A673 (cell line): ENCODE measurements around the gene COA6. TPM values are rescaled to one million over a fixed set of nuclear protein-coding genes. Genes with fewer than 3 reads are reported as not detected.

Experiments
- BruUV-seq: library from RNA; stranded (reverse); fragments of 400-500 nt; replicated peaks from 2 replicates; lab custom pipeline; 2021; lab: Mats Ljungman, UMichigan
- CTCF ChIA-PET: fragments of 300-600 bp; sonication (Branson Sonifier 250); formaldehyde crosslinking; loops from one replicate; lab custom pipeline; 2022; ENCODE audit warnings: antibody characterized with exemption; lab: Charles Lee
- POLR2A ChIA-PET: fragments of 300-600 bp; sonication (Branson Sonifier 250); formaldehyde crosslinking; loops from one replicate; lab custom pipeline; 2022; ENCODE audit warnings: antibody characterized with exemption; ENCODE audit not compliant: low non-redundant PET; lab: Charles Lee
- DNase-seq: peaks from one replicate; pipeline ENCODE4 v3.0.0-alpha.2; 2015; ENCODE audit warnings: low spot score
- H3K27ac ChIP-seq: fragments of 200-600 bp; sonication (generic); 2 replicates; pipeline ENCODE4 v1.5.1; 2016; ENCODE audit warnings: mixed run types, low read depth, mild to moderate bottlenecking, mixed read lengths, antibody characterized with exemption, low read length; ENCODE audit not compliant: poor library complexity, severe bottlenecking
- H3K27me3 ChIP-seq: fragments of 200-600 bp; sonication (generic); replicated peaks from 2 replicates; pipeline ENCODE4 v1.6.1; 2017; ENCODE audit warnings: mixed run types, low read depth, mild to moderate bottlenecking, mixed read lengths, antibody characterized with exemption, low read length; ENCODE audit not compliant: insufficient read depth, poor library complexity
- H3K36me3 ChIP-seq: fragments of 200-600 bp; sonication (generic); 2 replicates; pipeline ENCODE4 v1.6.1; 2016; ENCODE audit warnings: mixed run types, mild to moderate bottlenecking, mixed read lengths, antibody characterized with exemption, low read length; ENCODE audit not compliant: insufficient read depth, poor library complexity, severe bottlenecking
- H3K4me1 ChIP-seq: fragments of 200-600 bp; sonication (generic); 2 replicates; pipeline ENCODE4 v1.6.1; 2017; ENCODE audit warnings: mixed run types, mild to moderate bottlenecking, mixed read lengths, antibody characterized with exemption, low read length; ENCODE audit not compliant: insufficient read depth, poor library complexity, severe bottlenecking
- H3K4me3 ChIP-seq: fragments of 200-600 bp; sonication (generic); 2 replicates; pipeline ENCODE4 v1.5.1; 2016; ENCODE audit warnings: low read depth, mixed run types, mild to moderate bottlenecking, mixed read lengths, low read length; ENCODE audit not compliant: poor library complexity, severe bottlenecking
- H3K9me3 ChIP-seq: fragments of 200-600 bp; sonication (generic); 2 replicates; pipeline ENCODE4 v1.6.1; 2016; ENCODE audit warnings: mixed run types, low read depth, mild to moderate bottlenecking, mixed read lengths, antibody characterized with exemption, low read length; ENCODE audit not compliant: poor library complexity, severe bottlenecking
- EZH2 ChIP-seq: fragments of 200-600 bp; sonication (generic); IDR thresholded peaks from 2 replicates; pipeline ENCODE4 v1.6.1; 2017; ENCODE audit warnings: borderline replicate concordance, low read depth, mild to moderate bottlenecking, mixed read lengths, antibody characterized with exemption, low read length; ENCODE audit not compliant: poor library complexity, severe bottlenecking
- intact Hi-C: fragments of 100-400 bp; cut with micrococcal nuclease; formaldehyde crosslinking; loops from one replicate; pipeline ENCODE4 v1.10.0; 2022; ENCODE audit not compliant: unreplicated experiment
- total RNA-seq: library from RNA; stranded (reverse); gene quantifications from 2 replicates; pipeline ENCODE4 v1.2.3, GENCODE V29; 2021
- TF ChIP-seq, protein P1 (sequence below): fragments of 300-800, 200-600 bp; sonication (generic); conservative IDR thresholded peaks from 2 replicates; pipeline ENCODE4 v1.5.1; 2017; ENCODE audit warnings: low read depth, mild to moderate bottlenecking, antibody characterized with exemption, low read length, moderate library complexity, mixed read lengths

Gene COA6
- total RNA-seq, 1 experiment from 2014 or later, result 88.4 TPM

DNA sequence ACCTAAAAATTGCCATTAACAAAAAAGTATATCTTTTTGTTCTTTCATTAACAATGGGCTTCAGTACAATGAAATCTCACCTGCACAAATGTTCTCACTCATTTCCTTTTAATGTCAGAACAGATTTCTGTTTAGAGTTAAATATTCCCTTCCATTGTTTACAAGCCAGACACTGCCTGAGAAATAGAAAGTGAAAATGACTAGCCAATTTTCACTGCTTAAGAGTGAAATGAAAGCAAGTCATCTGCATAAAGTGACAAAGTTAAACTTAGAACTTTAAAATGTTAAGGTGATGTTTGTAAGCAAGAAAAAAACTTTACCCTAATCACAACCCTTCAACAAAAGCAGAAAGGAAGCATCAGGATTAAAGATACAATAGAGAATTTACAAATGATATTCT lies 27.5 kb downstream of the COA6 start:
- Histone ChIP-seq H3K36me3 (peaks cover 3% of the 10 kb centered on the region), H3K9me3 (no peaks in the 10 kb centered on the region), H3K4me3 (no peak overlapping the region), H3K4me1 (no peaks in the 10 kb centered on the region), H3K27ac (peak overlapping the region; percentile 47), H3K27me3 (no peaks in the 10 kb centered on the region)
- BruUV-seq, result no TSS peak
- ChIA-PET CTCF (no interaction called here), POLR2A (no interaction called here)
- intact Hi-C loops, result no loop called here
- TF ChIP-seq, protein P1, sequence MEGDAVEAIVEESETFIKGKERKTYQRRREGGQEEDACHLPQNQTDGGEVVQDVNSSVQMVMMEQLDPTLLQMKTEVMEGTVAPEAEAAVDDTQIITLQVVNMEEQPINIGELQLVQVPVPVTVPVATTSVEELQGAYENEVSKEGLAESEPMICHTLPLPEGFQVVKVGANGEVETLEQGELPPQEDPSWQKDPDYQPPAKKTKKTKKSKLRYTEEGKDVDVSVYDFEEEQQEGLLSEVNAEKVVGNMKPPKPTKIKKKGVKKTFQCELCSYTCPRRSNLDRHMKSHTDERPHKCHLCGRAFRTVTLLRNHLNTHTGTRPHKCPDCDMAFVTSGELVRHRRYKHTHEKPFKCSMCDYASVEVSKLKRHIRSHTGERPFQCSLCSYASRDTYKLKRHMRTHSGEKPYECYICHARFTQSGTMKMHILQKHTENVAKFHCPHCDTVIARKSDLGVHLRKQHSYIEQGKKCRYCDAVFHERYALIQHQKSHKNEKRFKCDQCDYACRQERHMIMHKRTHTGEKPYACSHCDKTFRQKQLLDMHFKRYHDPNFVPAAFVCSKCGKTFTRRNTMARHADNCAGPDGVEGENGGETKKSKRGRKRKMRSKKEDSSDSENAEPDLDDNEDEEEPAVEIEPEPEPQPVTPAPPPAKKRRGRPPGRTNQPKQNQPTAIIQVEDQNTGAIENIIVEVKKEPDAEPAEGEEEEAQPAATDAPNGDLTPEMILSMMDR, result no peak
- TF ChIP-seq EZH2, result no peak
- no peak for DNase-seq

DNA sequence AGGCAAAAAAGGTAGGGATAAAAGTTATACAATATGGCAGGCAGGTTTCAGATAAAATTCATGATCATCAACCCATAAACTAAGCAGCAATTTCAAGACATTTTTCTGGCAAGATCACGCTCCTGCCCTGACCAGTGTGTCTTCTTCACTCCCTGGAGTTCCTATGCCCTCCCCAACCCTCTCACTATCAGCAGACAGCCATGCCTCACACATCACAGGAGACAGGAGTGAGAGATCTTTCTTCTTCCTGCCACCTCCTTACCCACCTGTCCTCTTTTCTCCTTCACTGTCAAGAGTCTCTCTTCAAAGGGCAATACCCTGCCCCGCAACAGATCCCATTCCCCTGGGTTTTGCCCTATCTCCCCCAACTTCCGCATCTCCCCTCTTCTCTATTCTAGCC lies 28.4 kb downstream of the COA6 start:
- intact Hi-C loops, result no loop called here

DNA sequence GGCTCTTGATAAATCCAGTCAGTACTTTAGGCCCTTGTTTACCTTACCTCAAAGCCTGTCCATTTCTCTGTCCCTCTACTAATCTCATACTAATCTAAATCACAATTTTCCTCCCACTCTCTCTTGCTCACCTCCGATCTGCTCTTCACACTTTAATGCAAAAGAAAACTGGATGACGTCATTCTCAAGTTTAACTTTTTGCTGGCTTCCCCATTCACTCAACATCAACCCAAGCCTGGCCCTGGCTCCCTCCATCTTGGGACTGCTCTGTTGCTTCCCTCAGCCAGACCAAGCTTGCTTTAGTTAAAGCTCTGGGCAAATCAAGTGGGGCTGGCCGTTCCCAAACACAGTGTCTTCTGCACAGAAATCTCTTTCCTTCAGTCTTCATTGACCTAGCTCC lies 29.7 kb downstream of the COA6 start:
- POLR2A ChIA-PET, result no interaction called here
- H3K9me3 ChIP-seq, result no peaks in the 10 kb centered on the region
- BruUV-seq, result no TSS peak
- no peaks in the 10 kb centered on the region for H3K27me3 ChIP-seq
- H3K4me1 ChIP-seq, result no peaks in the 10 kb centered on the region
- TF ChIP-seq, protein P1, result no peak
- no peak for TF ChIP-seq EZH2
- no peak overlapping the region for H3K4me3 ChIP-seq
- H3K36me3 ChIP-seq, result peaks cover 3% of the 10 kb centered on the region
- CTCF ChIA-PET, result no interaction called here
- no peak for DNase-seq
- intact Hi-C loops, result no loop called here
- H3K27ac ChIP-seq, result no peak overlapping the region

More for the DNA sequence above, 28.4 kb downstream of the COA6 start:
- no peak for DNase-seq
- H3K4me3 ChIP-seq, result no peak overlapping the region
- ChIA-PET POLR2A (no interaction called here), CTCF (no interaction called here)
- no TSS peak for BruUV-seq
- TF ChIP-seq, protein P1, result no peak
- TF ChIP-seq EZH2, result no peak
- H3K27me3 ChIP-seq, result no peaks in the 10 kb centered on the region
- peaks cover 3% of the 10 kb centered on the region for H3K36me3 ChIP-seq
- H3K4me1 ChIP-seq, result no peaks in the 10 kb centered on the region
- no peak overlapping the region for H3K27ac ChIP-seq
- no peaks in the 10 kb centered on the region for H3K9me3 ChIP-seq
